ENCODE results near the gene AFF2. TPM values are rescaled to one million over a fixed set of nuclear protein-coding genes. Genes with fewer than 3 reads are reported as not detected.

The AFF2 gene
- total RNA-seq, 4 donors from 2014 or later: 0.27 to 0.32 TPM; not detected in 2

DNA sequence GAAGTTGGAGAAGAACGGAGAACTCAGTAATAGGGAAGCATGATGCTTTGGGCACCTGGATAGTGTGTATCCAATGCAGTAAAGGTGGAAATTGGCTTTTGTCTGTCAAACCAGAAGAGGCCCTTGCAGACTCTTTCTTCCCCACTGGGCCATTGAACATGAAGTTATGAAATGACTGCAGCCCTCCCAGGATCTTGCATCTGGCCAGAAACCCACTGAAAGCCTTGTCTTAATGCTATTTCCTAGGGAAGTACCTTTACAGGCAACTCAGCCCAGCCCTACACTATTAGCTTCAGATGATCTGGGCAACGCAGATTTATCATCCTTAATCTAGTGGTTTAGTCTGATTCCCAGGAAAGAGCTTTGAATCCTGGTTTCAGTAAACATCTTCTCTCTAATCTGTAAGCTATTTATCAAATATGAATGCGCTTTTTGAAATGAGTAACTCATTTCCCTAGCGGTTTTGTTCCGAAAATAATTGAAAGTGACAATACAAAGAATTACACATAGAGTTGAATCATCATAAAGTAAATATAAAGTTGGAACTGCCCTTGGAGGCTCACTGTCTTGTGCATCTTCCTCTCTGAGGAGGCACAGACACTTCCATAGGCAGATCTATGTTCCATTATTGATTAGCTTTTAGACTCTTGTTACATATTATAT, 540.6 kb downstream of the AFF2 start:
- in situ Hi-C loops (cut with MboI; ENCODE audit: low pct_ligation_motif_present in 1 of 4, low pct_unique_long_range_greater_than_20kb in 1 of 4, low sequenced_read_pairs in 3 of 4) (no loop called here), intact Hi-C loops (cut with DNase I; ENCODE audit: low total_unique reads) (no loop called here)
- H3K36me3 ChIP-seq: no peaks in the 10 kb centered on the region
- no peaks in the 10 kb centered on the region for H3K9me3 ChIP-seq
- 61% methylated on average over 5 of the region's 5 CpGs; no CpG with 5 or more reads in 1 of the 2 donors for WGBS, 2 donors (ENCODE audit: low coverage in 1 of 2)
- TF ChIP-seq CTCF (IDR thresholded peaks at IDR 0.05): no peak
- no peak for TF ChIP-seq POLR2A (IDR thresholded peaks at IDR 0.05)
- TF ChIP-seq EP300 (IDR thresholded peaks at IDR 0.05; ENCODE audit: low read depth): no peak
- no peak for TF ChIP-seq POLR2AphosphoS5 (IDR thresholded peaks at IDR 0.05)
- DNase-seq: no peak
- H3K27ac ChIP-seq: no peak overlapping the region
- no peak overlapping the region for H3K4me3 ChIP-seq
- no peaks in the 10 kb centered on the region for H3K4me1 ChIP-seq
- no peaks in the 10 kb centered on the region for H3K27me3 ChIP-seq

DNA sequence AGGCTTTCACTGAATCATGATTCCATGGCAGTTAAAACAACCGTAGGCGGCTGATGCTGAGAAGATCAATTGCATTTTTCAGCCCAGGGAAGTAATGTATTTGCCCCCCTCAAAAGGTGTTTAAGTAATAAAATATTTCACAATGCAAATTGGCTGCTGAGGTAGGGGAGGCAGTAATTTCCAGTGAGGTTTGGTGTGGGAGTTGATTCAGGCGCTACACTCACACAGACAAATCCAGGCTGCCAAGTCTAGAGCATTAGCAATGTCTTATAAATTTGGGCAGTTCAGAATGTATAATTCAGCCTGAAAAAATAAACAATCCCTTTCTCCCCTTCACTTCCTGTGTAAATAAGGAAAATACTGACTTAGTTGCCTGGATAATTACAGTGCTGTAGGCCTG, 543.0 kb downstream of the AFF2 start:
- H3K36me3 ChIP-seq: no peaks in the 10 kb centered on the region
- no peaks in the 10 kb centered on the region for H3K4me1 ChIP-seq
- H3K9me3 ChIP-seq: no peaks in the 10 kb centered on the region
- intact Hi-C loops (cut with DNase I; ENCODE audit: low total_unique reads): no loop called here
- H3K27me3 ChIP-seq: no peaks in the 10 kb centered on the region
- H3K27ac ChIP-seq: no peak overlapping the region
- H3K4me3 ChIP-seq: no peak overlapping the region
- TF ChIP-seq EP300 (IDR thresholded peaks at IDR 0.05; ENCODE audit: low read depth): no peak
- TF ChIP-seq POLR2AphosphoS5 (IDR thresholded peaks at IDR 0.05): no peak
- TF ChIP-seq POLR2A (IDR thresholded peaks at IDR 0.05): no peak
- no peak for TF ChIP-seq CTCF (IDR thresholded peaks at IDR 0.05)
- 90% methylated on average over 3 of the region's 3 CpGs; no CpG with 5 or more reads in 1 of the 2 donors for WGBS, 2 donors (ENCODE audit: low coverage in 1 of 2)
- in situ Hi-C loops (cut with MboI; ENCODE audit: low pct_ligation_motif_present in 1 of 4, low pct_unique_long_range_greater_than_20kb in 1 of 4, low sequenced_read_pairs in 3 of 4): no loop called here
- DNase-seq: no peak

GRCh38 chrX:149044471-149044870, 544.1 kb downstream of the AFF2 start:
- WGBS, 2 donors (ENCODE audit: low coverage in 1 of 2): 78% methylated on average over 2 of the region's 2 CpGs; no CpG with 5 or more reads in 1 of the 2 donors
- no peaks in the 10 kb centered on the region for H3K36me3 ChIP-seq
- TF ChIP-seq EP300 (IDR thresholded peaks at IDR 0.05; ENCODE audit: low read depth): no peak
- TF ChIP-seq CTCF (IDR thresholded peaks at IDR 0.05): no peak
- no peak for TF ChIP-seq POLR2AphosphoS5 (IDR thresholded peaks at IDR 0.05)
- no peak for DNase-seq
- H3K9me3 ChIP-seq: no peaks in the 10 kb centered on the region
- H3K27me3 ChIP-seq: no peaks in the 10 kb centered on the region
- intact Hi-C loops (cut with DNase I; ENCODE audit: low total_unique reads) (no loop called here), in situ Hi-C loops (cut with MboI; ENCODE audit: low pct_ligation_motif_present in 1 of 4, low pct_unique_long_range_greater_than_20kb in 1 of 4, low sequenced_read_pairs in 3 of 4) (no loop called here)
- no peaks in the 10 kb centered on the region for H3K4me1 ChIP-seq
- H3K4me3 ChIP-seq: no peak overlapping the region
- no peak overlapping the region for H3K27ac ChIP-seq

DNA sequence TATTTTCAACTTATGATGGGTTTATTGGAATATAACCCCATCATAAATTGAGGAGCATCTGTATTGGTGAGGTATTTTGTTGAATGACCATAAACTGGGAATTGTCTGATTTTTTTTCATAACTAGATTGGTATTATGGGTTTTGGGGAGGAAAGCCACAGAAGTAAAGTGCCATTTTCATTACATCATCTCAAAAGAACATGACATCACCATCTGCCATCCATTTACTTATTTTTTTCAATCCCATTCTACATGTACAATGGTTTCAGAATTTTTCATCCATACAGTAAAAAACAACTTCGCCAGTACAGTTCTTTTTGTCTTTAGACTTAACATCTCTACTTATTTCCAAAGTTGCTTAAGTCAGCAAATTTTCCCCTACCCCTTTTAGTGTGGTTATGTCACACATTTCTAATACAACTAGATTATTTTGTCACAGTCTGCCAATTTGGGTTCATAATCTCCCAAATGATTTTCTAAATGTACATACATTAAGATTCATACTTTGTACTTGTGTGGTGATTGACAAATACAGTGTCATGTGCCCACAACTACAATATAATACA, 545.3 kb downstream of the AFF2 start:
- H3K4me1 ChIP-seq: no peaks in the 10 kb centered on the region
- no peaks in the 10 kb centered on the region for H3K9me3 ChIP-seq
- no peaks in the 10 kb centered on the region for H3K36me3 ChIP-seq
- no peak for DNase-seq
- H3K27ac ChIP-seq: no peak overlapping the region
- no peaks in the 10 kb centered on the region for H3K27me3 ChIP-seq
- in situ Hi-C loops (cut with MboI; ENCODE audit: low pct_ligation_motif_present in 1 of 4, low pct_unique_long_range_greater_than_20kb in 1 of 4, low sequenced_read_pairs in 3 of 4): no loop called here
- intact Hi-C loops (cut with DNase I; ENCODE audit: low total_unique reads): no loop called here
- 67% methylated on average over 1 of the region's 1 CpG; no CpG with 5 or more reads in 1 of the 2 donors for WGBS, 2 donors (ENCODE audit: low coverage in 1 of 2)
- H3K4me3 ChIP-seq: no peak overlapping the region
- no peak for TF ChIP-seq CTCF (IDR thresholded peaks at IDR 0.05)
- TF ChIP-seq POLR2A (IDR thresholded peaks at IDR 0.05): no peak
- TF ChIP-seq EP300 (IDR thresholded peaks at IDR 0.05; ENCODE audit: low read depth): no peak
- no peak for TF ChIP-seq POLR2AphosphoS5 (IDR thresholded peaks at IDR 0.05)

Small RNA genes within 50 kb of the gene (small RNA-seq; reads per million reads assigned to genes)
- 0 to 0.14 (median 0) reads per million in 4 donors for gene RN7SKP267
